ENCODE measurements around the gene TMEM121. TPM values are rescaled to one million over a fixed set of nuclear protein-coding genes. Genes with fewer than 3 reads are reported as not detected.

Gene TMEM121
- total and polyA plus RNA-seq, 2 of the 8 experiments (the other 6 are each of a cell fraction or from before 2014, with no cell fraction given): 1.9 TPM; not detected in 1

GRCh38 chr14:105528586-105529318 lies 2.4 kb downstream of the TMEM121 start:
- Histone ChIP-seq H4K5ac (ENCODE audit: insufficient read length, low read depth, low read length) (no peak overlapping the region), H3K79me2 (ENCODE audit: control insufficient read depth in 1 of 2, insufficient read depth in 2 of 2, low read length in 2 of 2) (no peaks in the 10 kb centered on the region), H2BK12ac (ENCODE audit: low read depth, low read length) (no peak overlapping the region), H3K36me3 (ENCODE audit: control insufficient read depth in 2 of 4, insufficient read depth in 4 of 4, low read length in 3 of 4) (no peaks in the 10 kb centered on the region; a peak in 1 of 8 replicates), H3K23ac (ENCODE audit: insufficient read length) (no peak overlapping the region), H3K14ac (ENCODE audit: insufficient read length) (no peak overlapping the region), H3K4me3 (ENCODE audit: extremely low read depth in 1 of 4, insufficient read depth in 2 of 4, low read depth in 3 of 4, low read length in 4 of 4) (peak overlapping the region in 1 of 4 experiments; percentile 59; a peak in 2 of 8 replicates), H2BK120ac (replicated peaks; ENCODE audit: low read depth, low read length) (no peak overlapping the region), H3K4ac (replicated peaks; ENCODE audit: insufficient read length, low read depth, low read length) (no peak overlapping the region), H3K4me2 (ENCODE audit: insufficient read depth in 1 of 2, low read depth in 2 of 2, low read length in 2 of 2) (peak overlapping the region in 1 of 2 experiments; percentile 46; a peak in 2 of 4 replicates), H4K91ac (replicated peaks; ENCODE audit: insufficient read length, low read length) (no peak overlapping the region), H3K18ac (ENCODE audit: extremely low read depth, low read length) (no peak overlapping the region), H2AFZ (ENCODE audit: low read length) (no peak overlapping the region; the same call in 1 of the 2 replicates), H3K4me1 (replicated peaks in 1 of 4; ENCODE audit: control insufficient read depth in 3 of 4, insufficient read depth in 4 of 4, low read length in 3 of 4) (peaks cover 0 to 4% (median 0%) of the 10 kb centered on the region in 4 experiments; a peak in 3 of 7 replicates), H3K27me3 (replicated peaks in 1 of 4; ENCODE audit: control insufficient read depth in 3 of 4, extremely low read depth in 1 of 4, insufficient read depth in 3 of 4, low read length in 3 of 4) (peaks cover 9 to 37% (median 25%) of the 10 kb centered on the region in 4 experiments), H4K8ac (ENCODE audit: extremely low read depth, insufficient read depth, low read length) (no peak overlapping the region), H3K9ac (replicated peaks in 1 of 4; ENCODE audit: extremely low read depth in 1 of 4, low read depth in 3 of 4, low read length in 3 of 4) (no peak overlapping the region), H2BK20ac (ENCODE audit: low read length) (no peak overlapping the region), H2AK5ac (ENCODE audit: low read depth, low read length) (no peak overlapping the region), H4K20me1 (replicated peaks in 1 of 2; ENCODE audit: control insufficient read depth in 1 of 2, insufficient read depth in 2 of 2, low read length in 2 of 2) (no peaks in the 10 kb centered on the region), H3K23me2 (ENCODE audit: low read depth, low read length) (no peaks in the 10 kb centered on the region; the same call in 1 of the 2 replicates), H2BK15ac (ENCODE audit: low read length) (no peak overlapping the region), H2BK5ac (ENCODE audit: low read depth, low read length) (no peak overlapping the region), H3K56ac (replicated peaks; ENCODE audit: insufficient read length, low read depth, low read length) (no peak overlapping the region), H3K9me3 (ENCODE audit: insufficient read depth in 2 of 2, low read depth in 1 of 2, low read length in 1 of 2) (peaks cover 3 to 51% of the 10 kb centered on the region in 2 experiments; a peak in 3 of 4 replicates), H3K27ac (ENCODE audit: low read depth, low read length) (no peak overlapping the region), H3K79me1 (ENCODE audit: low read depth, low read length) (no peaks in the 10 kb centered on the region)
- POLR2A ChIA-PET (ENCODE audit: partially characterized antibody): no interaction called here
- DNase-seq (ENCODE audit: low read depth in 1 of 2, low spot score in 2 of 2) (no peak), FAIRE-seq (no peak)
- CTCF ChIA-PET (ENCODE audit: partially characterized antibody): interaction anchor here (1.0 to 1.3 kb wide), 6 partner anchors 9 to 57 kb away, joined by 3 to 5 read pairs (median 4); no protein-coding TSS in a partner anchor
- TF ChIP-seq RXRA (IDR thresholded peaks at IDR 0.05; ENCODE audit: insufficient read depth, low read depth, low read length): no peak
- TF ChIP-seq ASH2L (IDR thresholded peaks at IDR 0.05; ENCODE audit: low read length): peak; percentile 9
- TF ChIP-seq NANOG (IDR thresholded peaks at IDR 0.05; ENCODE audit: insufficient read depth, low read depth, low read length, poor library complexity, severe bottlenecking): no peak
- TF ChIP-seq RNF2 (IDR thresholded peaks at IDR 0.05; ENCODE audit: borderline replicate concordance, low read depth, low read length, missing control alignments, poor library complexity, severe bottlenecking): peak; percentile 24
- no peak for TF ChIP-seq POU5F1 (IDR thresholded peaks at IDR 0.05; ENCODE audit: low read depth, low read length)
- 86% methylated on average over 27 of the region's 89 CpGs; no CpG with 5 or more reads in 1 of the 2 experiments for WGBS, 2 experiments (ENCODE audit: extremely low coverage in 1 of 2, insufficient coverage in 1 of 2, insufficient read length in 1 of 2, insufficient replicate concordance in 2 of 2, low coverage in 1 of 2, low lambda C conversion rate in 2 of 2, missing lambda C conversion rate in 1 of 2)

All from H1 (cell line).